ENCODE results near the gene MAN1C1. TPM values are rescaled to one million over a fixed set of nuclear protein-coding genes. Genes with fewer than 3 reads are reported as not detected.

MAN1C1 gene
- total RNA-seq, 1 donor from 2014 or later = 2.6 TPM

DNA sequence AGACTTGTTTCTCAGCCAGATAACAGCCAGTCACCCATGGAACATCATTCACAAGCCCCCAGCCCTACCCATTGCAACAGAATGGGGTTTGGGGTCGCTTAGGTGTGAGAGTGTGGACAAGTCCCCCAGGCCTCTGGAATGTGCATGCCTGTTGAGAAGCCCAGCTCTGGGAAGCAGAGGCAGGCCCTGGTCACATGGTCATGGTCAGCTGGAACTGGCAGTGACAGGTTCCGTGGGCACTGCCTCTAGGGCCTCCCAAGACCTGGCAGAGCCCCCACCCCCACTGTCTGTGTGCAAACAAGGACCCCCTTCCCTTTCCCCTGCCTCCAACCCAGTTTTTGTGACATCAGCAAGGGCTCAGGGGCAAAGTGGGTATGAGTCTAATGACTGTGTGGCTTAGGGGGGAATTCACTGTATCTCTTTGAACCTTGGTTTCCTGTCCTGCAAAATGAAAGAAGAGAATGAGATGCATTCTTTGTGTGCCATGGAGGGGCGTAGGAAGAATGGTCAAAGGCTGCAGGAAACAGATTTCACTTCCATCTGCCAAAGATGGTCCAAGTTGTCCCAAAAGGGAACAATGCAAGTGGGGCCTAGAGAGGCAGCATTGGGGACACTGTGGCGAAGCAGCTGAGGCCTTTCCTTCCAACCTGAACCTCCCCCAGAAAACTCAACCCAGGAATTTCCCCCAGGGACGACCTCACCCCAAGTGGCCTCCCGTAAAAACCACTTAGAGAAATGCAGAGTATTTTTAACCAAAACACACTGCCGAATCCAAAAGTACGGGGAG is 148.7 kb downstream of the MAN1C1 start:
- no peak for ATAC-seq

DNA sequence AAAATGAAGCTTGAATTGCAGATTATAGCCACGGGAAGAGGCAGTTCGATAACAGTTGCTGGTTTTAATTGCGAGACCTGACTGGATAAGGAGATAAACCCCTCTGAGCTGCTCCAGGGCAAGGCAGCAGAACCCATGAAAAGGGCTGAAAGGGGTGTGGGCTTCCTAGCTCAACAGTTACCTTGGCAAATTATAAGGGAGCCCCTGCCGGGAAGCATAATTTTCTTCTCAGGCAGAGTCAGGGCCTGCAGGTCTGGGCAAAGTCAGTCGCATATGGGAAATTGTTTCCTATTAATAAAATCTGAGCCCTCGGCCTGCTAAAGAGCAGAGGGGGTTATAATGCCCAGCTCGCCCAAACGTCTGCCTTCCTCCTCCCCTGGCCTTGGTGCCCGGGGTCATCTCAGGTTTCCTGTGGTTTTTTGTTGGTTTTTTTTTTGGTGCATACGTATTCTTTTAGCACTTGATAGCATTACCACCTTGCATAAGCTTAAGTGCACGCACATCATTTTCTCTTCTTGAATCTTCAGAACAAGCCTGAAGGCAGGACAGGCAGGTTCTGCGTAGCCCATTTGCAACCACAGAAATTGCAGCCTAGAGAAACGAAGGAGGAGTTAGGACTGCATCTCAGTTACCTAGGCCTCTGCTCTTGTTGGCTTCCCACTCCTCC is 149.5 kb downstream of the MAN1C1 start:
- no peak for ATAC-seq

DNA sequence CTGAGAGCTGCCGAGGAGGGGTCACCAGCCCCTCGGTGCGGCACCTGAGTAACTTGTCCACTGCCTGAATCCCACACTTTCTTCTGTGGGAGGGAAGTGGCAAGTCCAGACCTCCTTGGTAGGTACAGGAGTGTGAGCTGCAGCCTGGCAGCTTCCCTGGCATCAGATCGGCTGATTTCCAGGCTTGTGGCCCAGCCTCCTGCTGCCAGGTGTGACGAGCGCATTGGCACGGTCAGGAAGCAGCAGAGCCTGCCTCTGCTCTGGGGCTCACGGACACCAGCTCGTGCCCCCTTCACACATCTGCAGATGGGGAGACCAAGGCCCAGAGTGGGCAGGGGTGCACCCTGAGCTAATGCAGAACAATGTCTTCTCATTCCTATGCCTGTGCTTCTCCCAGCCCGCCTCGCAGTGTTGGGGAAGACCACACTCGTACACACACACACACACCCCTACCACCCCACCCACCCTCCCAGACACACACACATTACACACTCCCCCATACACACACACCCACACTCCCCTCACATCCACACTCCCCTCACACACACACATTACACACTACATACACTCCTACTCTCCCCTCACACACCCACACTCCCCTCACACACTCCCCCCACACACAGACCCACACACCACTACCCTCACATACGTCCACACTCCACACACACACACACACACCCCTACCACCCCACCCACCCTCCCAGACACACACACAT is 150.3 kb downstream of the MAN1C1 start:
- ATAC-seq = peak; percentile 66

GRCh38 chr1:25767437-25767770 is 150.8 kb downstream of the MAN1C1 start:
- ATAC-seq = no peak

DNA sequence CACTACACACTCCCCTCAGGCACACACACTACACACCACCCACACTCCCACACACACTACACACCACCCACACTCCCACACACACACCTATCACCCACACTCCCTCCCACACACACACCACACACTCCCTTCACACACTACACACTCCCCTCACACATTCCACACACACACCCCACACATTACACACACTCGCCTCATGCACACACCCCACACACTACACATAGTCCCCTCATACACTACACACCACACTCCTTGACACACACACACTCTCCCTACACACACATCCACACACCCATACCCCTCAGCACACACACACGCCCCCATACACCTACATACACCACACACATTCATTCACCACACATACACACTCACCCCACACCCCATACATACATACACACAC is 152.4 kb downstream of the MAN1C1 start:
- ATAC-seq = no peak

DNA sequence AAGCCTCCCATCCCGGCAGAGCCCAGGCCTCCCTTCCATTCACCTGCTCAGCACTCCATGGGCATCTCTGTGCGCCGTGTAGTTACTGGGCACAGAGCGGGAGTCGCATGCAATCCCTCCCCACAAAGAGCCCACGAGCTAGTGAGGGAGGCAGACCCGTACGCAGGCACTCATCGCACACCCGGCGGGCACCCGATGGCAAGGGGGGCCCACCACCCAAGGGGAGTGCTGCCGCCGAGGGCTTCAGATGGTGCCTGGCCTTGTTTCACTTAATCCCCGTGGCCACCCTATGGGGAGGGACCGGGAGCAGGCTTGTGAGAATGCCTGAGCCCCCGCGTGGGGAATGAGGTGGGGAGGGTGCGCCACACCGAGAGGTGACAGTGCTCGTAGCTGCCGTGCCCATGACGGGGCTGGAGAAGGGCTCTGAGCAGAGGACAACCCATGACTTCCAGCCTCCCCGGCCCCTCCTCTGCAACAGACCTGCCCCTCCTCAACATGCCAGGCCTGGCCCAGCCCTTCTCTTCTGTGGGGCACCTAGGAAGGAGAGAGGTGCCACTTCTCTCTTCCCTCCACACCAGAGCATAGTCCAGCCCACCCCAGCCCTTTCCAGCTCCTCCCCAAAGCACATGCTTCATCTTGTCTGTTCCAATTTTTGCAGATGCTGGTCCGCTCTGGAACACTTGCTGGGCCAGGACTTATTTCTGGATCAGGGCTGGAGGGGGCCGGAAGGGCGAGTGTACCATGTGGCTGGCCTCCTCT is 153.2 kb downstream of the MAN1C1 start:
- ATAC-seq = no peak

- ATAC-seq = no peak
Observed at GRCh38 chr1:25770541-25771220, 154.1 kb downstream of the MAN1C1 start.

DNA sequence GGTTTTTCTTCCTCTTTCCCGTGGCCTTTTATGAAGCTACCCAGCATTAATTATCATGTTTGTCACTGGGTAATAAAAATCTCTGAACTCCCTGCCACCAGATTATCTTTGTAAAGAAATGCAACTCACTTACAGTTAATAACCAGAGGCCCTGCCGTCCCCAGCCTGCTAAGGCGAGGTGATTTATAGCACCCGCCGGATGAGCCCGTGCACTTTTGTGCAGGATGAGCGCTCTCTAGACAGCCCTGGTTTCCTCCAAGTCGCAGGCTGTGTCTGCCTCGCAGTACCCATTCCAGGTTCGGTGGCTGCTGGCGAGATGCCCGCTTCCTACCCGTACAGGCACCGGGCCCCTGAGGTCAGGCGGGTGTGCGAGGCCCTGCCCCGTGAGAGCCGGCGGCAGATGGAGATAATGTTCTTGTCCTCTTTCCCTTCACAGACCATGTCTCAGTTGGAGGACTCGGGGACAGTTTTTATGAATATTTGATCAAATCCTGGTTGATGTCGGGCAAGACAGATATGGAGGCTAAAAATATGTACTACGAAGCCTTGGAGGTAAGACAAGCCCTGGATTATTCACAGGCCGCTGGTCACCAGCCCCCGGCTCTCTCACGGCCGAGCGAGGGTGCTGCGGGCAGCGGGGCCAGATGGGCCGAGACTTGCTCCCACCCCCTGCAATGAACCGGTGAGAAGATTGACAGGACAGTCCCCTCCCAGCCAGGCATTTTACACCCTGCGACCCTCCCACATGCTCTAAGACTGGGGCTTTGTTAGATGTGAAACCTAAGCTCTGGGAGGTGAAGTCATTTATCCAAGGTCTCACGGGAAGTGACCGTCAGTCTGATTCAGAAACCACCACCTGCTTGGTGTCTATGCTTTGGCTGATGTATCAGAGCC is 154.9 kb downstream of the MAN1C1 start:
- no peak for ATAC-seq

DNA sequence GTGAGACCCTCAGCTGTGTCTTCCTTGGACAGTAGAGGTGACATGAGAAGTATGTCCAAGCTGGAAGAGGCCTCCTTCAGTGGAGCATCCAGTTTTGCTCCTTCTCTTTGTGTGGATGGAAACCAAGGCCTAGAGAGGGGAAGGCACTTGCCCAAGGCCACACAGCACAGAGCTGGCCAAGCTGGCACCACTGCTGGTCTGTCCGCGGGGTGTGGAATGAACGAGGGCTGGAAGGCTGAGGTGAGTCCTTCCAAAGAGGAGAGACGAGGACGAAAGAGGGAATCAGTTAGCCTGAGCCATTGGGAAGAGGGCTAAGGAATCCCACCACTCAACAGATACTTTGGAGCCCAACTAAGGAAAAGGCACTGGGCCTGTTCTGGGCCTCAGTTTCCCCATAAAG is 155.6 kb downstream of the MAN1C1 start:
- no peak for ATAC-seq

DNA sequence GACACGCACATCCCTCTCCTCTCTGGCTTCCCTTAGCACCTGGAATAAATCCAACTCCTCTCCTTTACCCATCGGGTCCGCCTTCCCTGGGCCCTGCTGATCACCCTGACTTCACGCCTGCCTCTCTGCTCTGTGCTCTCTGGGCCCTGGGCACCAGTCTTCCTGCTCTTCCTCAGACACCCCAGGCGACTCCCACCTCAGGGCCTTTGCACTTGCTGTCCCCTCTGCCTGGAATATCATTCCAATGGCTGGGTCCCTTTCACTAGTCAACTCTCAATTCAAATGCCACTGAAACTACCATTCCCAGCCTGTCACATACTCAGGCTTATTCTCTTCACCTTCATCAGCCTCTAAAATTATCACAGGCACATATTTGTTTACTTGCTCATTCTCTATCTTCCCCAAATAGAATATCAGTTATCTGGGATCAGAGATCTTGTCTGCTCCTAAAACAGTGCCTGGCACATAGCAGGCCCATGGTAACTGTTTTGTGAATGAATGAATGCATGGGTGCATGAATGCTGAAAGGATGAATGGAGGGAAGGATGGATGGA is 156.2 kb downstream of the MAN1C1 start:
- no peak for ATAC-seq

- ATAC-seq = no peak
Observed at GRCh38 chr1:25773441-25774125, 157.0 kb downstream of the MAN1C1 start.

DNA sequence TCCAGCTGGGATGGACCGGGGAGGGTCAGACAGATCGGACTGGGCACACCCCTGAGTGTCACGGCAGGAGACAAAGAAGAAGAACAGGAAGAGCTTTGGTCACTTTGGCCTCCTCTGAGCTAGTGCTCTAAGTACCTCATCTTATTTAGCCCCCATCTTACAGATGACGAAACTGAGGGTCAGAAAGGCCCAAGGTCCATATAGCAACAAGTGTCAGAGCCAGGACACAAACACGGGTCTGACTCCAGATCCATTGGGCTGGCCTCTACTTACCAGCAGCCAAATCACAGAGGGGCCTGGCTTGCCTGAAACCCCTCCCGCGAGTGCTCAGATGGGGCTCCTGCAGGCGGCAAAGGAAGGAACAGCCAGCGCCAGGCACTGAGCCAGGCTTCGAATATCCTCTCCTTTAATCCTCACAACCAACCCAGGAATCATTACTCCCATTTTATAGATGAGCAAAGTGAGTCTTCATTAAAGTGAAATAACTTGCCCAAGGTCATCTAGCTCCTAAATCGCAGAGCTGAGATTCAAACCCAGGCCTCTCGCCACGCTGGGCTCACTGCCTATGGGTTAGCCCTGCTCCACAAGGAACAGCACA is 157.7 kb downstream of the MAN1C1 start:
- ATAC-seq = no peak

GRCh38 chr1:25774921-25775771 is 158.6 kb downstream of the MAN1C1 start:
- ATAC-seq = peak; percentile 56

- ATAC-seq = no peak
Observed at GRCh38 chr1:25779388-25779787, 162.8 kb downstream of the MAN1C1 start.

DNA sequence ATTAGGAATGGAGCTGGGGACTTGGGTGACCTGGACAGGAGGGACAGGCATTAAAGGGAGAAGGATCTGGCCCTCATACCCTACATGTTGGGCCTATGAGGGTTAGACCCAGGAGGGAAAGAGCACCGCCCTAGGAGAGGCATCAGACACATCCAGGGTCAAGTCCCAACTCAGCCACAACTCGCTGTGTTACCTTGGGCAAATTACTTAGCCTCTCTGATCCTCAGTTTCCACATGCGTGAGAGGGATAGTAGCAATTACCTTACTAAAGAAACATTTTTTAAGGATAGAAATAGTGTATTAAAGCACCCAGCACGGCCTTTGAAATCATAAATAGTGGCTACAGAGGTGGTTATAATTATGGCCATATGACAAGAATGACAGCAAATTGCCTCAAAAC is 163.3 kb downstream of the MAN1C1 start:
- ATAC-seq = no peak

DNA sequence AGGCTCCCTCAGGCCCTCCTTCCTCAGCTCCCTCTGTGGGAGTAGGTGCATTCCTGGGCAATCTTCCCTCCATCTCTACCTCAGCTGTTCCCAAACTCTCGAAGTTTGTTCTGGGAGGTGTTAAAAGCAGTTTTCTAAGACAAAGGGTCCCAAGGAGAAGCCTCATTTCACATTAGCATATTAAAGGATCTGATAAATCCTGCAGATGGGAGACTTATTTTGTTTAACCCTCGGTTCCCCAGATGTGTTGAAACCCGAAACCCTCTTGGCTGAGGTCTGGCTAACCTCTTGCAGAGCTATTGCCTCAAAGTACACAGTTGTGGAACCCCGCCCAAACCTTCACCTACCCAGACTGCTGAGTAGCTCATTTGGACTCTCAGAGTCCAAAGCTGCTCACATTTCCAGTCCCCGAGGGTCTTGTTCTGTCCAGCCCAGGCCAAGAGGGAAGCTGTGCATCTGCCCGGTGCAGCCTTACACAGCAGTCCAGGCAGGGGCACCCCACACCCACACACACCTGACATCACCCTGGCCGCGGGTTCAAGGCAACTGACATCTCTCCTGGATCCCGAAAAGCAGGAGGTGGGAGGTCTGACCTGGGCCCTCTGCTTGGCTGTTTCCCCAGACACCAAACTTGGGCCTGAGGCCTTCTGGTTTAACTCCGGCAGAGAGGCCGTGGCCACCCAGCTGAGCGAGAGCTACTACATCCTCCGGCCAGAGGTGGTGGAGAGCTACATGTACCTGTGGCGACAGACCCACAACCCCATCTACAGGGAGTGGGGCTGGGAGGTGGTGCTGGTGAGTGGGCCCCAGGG is 163.9 kb downstream of the MAN1C1 start:
- ATAC-seq = peak; percentile 32

GRCh38 chr1:25781130-25781433 is 164.5 kb downstream of the MAN1C1 start:
- ATAC-seq = no peak

- no peak for ATAC-seq
Observed at GRCh38 chr1:25782608-25783201, 166.1 kb downstream of the MAN1C1 start.

Data from esophagus mucosa (tissue), 1 donor.